T-helper 9 cell (primary cell): ENCODE measurements around the gene TRABD2B.

Experiments
- DNase-seq: peaks from one replicate; pipeline ENCODE4 v3.0.0-alpha.2; 2020

Gene TRABD2B

GRCh38 chr1:47788761-47789160 lies 208.4 kb downstream of the TRABD2B start:
- no peak for DNase-seq

- DNase-seq: no peak
These were observed 209.6 kb downstream of the TRABD2B start for GRCh38 chr1:47787560-47787959.

GRCh38 chr1:47786316-47786715 lies 210.9 kb downstream of the TRABD2B start:
- DNase-seq: no peak

DNA sequence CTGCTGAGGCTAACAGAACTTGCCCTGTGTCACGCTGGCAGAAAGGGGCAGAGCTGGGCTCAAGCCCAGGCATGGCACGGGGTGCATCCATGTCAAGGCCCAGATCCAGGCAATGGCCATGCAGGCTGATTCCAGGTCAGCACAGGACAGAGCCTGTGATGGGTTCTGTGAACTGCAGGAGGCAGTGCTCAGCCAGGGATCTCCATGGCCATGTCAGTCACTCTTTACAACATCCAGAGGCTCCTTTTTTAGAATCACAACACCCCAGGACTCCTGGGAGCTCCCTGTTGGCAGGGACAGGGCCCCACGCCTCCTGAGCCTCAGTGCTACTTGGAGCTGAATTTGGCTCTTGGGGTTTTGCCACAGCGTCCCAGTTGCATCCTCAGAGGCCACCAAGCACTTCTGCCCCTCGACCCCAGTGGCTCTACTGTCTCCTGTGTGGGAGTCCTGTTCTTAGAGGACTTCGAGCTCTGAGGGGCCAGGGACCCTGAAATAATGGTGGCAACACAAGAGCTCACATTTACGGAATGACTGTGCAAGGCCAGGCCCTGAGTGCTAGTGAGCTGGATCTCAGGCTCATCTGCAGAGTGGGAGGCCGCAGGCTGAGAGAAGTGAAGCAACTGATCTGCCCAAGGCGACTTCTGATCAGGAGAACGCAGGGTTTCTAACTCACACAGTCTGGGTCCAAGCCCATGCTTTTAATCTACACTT lies 211.5 kb downstream of the TRABD2B start:
- no peak for DNase-seq

DNA sequence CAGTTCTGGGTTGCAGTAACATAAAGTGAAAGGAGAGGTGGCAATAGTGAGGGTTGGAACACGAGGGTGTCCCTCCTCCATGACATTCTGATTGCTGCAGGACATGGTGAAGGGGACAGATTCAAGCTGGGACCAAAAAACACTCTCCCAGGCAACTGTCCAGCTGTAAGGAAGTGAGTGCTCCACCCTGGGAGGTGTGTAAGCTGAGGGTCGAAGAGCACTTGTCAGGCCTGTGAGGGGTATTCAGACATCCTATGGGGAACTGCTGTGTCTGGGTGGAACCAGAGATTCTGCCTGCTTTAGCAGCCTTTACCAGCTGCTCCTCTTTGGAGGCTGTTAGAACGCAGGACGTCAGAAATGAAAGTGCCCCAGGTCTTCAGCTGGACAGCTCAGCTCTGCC lies 212.1 kb downstream of the TRABD2B start:
- no peak for DNase-seq

- no peak for DNase-seq
These were observed 212.7 kb downstream of the TRABD2B start for GRCh38 chr1:47784497-47784822.

GRCh38 chr1:47783638-47784496 lies 213.3 kb downstream of the TRABD2B start:
- no peak for DNase-seq

- DNase-seq: no peak
These were observed 214.6 kb downstream of the TRABD2B start for GRCh38 chr1:47782414-47783166.

- no peak for DNase-seq
These were observed 215.8 kb downstream of the TRABD2B start for GRCh38 chr1:47781171-47781959.

DNA sequence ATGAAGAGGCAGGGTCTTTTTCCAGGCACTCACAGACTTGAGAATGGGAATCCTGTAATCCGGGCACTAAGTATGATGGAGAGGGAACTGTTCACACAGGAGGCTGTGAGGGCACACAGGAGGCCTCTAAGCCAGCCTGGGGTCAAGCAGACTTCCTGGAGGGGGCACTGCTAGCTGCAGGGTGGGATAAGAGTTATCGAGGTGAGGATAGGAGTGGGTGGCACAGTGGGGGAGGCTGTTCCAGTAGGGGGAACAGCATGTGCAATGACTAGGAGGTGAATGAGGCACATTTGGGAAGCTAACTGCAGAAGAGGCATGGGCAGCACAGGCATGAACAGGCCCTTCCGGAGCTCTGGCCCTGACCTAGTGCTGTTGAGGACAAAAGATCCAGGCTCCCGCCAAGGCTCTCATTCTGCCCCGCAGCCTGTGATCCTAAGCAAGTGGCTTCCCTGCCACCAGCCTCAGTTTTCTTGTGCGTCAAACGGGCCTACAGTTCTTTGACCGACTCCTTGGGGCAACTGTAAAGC lies 216.7 kb downstream of the TRABD2B start:
- no peak for DNase-seq

DNA sequence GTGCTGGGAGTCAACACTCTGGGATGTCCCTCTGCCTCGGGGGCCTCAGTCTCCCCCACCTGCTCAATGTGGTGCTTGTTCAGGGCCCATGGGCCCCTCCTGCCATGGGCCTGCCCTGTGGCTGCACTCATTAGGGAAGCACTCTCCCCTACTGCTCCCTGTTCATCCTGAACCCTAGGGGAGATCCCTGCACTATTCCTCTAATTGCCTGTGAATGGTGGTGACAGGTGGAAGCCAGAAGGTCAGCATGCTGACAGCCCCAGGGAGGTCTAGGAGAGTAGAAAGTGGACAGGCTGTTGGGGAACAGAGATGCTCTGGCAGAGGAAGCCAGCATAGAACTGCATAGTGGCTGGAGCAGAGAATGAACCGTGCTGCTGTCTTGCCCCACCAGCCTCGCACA lies 217.6 kb downstream of the TRABD2B start:
- no peak for DNase-seq

- DNase-seq: no peak
These were observed 218.9 kb downstream of the TRABD2B start for GRCh38 chr1:47778280-47778679.

GRCh38 chr1:47777322-47777721 lies 219.9 kb downstream of the TRABD2B start:
- DNase-seq: no peak

DNA sequence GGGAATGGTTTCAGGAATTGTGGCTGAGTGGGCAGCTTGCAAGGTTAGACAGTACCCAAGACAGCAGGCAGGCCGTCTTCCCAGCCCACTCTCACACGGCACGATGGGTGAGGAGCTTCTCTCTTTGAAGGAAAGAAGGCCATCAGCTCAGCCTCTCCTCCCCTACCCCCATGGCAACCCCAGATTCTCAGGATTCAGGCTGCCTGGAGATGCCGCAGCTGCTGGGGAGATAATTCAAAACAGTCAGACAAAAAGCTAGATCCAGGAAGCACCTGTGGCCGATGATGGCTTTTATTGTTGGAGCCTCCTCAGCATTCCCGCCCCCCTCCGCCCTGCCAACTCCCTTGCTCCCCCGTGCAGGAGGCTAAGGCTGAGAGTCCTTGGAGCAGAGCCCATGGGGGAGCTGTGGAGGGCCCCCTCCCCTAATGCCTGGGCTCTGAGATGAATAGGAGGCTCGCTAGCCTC lies 220.5 kb downstream of the TRABD2B start:
- no peak for DNase-seq

GRCh38 chr1:47774986-47775834 lies 222.0 kb downstream of the TRABD2B start:
- no peak for DNase-seq

- DNase-seq: no peak
These were observed 224.1 kb downstream of the TRABD2B start for GRCh38 chr1:47772960-47773682.

DNA sequence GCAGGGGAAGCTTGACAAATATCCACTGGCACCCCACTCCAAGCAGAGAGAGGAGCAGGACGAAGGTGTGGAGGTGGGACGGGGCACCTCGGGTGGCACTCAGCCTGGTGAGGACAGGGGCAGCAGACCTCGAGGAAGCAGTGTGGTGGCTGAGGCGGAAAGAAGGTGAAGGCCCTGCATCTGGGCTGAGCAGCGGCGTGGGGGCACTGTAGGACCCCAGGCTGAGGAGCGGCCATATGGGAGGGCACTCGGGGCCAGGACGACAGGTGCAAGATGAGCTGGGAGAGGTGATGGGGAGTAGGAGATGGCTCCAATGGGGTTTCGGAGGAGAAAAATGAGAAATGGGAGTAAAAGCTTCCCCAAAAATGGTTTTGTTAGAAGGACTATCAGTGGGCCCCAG lies 224.9 kb downstream of the TRABD2B start:
- DNase-seq: no peak

DNA sequence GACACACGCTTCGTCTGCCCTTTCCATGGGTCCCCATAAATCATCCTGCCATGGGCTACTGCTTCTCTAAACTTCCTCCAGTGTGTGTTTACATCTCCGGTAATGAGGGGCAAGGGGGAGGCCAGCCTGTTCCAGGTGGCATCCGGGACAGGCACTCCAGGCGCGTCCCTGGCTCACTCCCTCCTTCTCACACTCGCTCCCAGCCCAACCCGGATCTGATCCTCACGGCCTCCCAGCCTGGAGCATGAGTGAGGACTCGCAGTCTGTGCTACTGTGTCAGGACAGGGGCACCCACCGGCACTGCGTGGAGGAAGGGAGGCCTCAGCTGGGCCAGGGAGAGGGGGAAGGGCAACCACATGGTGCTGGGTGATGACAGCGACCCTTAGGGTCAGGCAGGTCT lies 225.4 kb downstream of the TRABD2B start:
- DNase-seq: no peak

DNA sequence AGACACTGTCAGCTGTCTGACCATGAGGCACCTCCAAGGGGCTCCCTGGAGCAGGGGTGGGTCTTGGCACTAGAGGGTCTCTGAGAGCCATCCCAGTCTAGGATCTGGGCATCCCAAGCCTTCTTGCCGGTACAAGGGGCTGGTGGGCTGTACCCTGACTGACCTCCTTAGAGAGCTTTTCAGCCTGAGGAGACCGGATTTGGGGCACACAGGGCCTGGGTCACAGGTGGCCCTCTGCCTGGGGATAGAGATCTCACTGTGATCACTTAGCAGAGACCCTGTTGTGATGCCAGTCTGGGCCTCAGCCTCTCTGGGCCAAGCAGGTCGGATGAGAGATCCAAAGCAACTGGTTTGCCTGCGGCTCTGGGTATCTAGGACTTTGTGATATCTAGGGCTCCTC lies 227.2 kb downstream of the TRABD2B start:
- no peak for DNase-seq

DNA sequence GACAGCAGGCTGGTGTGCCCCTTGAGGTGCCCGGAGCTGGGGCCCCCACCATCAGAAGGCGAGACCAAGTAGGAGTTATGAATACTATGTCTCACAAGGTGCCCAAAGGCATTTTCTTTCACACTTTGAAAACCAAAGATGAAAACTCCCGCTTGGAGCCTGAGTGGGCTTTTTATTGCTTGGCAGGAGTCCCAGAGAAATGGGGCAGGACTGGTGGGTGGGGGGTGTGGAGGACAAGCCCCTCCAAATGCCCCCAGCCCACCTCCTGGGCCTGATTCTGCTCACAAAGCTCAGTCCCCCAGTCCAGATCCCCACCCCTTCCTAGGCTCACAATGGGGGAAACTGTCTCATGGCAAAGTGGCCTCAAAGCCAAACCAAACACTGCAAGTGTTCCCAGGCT lies 227.9 kb downstream of the TRABD2B start:
- no peak for DNase-seq

- DNase-seq: no peak
These were observed 229.5 kb downstream of the TRABD2B start for GRCh38 chr1:47767741-47768100.
